Measurements from ENCODE around the gene LPAR4.
"Not testable (repeated sequence)": the region's sequence is repeated elsewhere in the genome, so short reads cannot be mapped to it uniquely, and the experiment has no call there.

LPAR4 gene

DNA sequence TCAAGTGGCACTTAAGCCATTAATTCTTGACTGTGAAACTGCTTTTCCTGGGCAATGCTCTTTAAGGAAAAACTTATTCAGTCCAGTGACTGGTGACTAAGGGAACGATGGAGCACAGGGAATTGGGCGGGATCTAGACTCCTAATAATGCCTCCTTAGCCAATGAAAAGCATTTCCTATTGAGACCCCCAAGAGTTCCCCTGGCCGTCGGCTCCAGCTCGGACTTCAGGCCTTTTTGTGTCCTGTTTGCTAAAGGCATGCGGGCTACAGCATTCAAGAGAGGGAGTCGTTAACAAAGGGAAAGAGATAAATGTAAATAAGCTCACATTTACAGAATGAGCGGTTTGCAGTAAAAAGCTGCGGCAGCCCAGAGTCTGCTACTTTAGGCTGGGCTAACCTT is at the start of gene LPAR4:
TSS of gene LPAR4 (plus strand) at position 232 of the 400 bp plus-strand sequence. CDS start 7,150 bp downstream, outside the sequence.
- DNase-seq: no peak

DNA sequence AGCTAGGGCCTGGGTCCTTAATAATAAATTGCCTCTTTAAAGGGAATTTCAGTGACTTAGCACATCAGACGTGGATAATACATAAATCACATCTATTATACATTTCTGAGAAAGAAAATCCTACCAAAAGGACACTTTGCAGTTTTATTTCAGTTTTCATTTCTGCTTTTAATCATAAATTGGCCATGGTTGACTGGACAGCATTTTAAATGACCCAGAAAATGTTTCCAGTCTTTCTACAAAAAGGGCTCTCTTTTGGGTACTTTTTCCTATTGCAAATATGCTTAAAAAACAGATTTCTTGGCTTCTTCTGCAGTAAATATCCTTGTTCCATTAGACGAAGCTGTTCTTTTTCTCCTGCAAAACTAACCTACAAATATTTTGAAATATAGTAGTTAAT is 41.4 kb upstream of the LPAR4 start:
- DNase-seq: no peak

GRCh38 chrX:78708262-78708661 is 39.3 kb upstream of the LPAR4 start:
- no peak for DNase-seq

- DNase-seq: no peak
Observed at GRCh38 chrX:78708816-78709215, 38.7 kb upstream of the LPAR4 start.

DNA sequence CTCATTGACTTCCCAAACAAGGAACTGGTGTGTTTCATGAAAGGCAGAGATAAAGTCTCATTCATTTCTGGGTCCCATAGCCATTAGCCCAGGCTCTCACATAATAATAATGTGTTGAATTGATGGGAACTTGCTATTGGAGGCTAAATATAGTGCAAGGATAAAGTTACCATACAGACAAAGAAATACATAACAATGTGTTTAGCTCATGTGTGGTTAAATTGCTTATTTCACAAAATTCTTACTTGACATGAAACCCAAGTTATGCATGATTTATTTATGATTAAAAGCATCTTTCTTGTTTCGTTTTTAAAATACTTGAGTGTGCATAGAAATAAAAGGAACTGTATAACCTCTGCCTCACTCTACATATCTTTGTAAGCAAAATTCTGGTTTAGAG is 37.3 kb upstream of the LPAR4 start:
- no peak for DNase-seq

GRCh38 chrX:78712336-78712735 is 35.2 kb upstream of the LPAR4 start:
- no peak for DNase-seq

GRCh38 chrX:78725287-78725686 is 22.2 kb upstream of the LPAR4 start:
- no peak for DNase-seq

DNA sequence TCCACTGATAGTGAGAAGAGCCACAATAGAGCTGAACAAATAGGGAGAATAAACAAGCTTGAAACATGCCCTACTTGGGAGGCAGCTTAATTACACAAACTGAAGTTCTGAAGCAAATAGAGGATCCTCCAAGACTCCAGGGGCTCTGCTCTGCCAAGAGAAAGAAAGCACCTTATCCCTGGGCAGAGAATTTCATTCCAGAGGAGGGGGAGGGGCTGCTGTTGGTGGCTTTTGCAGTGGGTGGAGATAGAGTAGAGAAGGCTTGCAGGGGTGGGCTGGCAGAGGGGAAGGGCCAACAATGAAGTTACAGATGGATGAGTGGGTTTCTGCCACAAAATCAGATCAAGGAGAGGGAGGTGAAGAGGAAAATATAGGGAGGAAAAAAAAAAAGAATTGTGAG is 1.0 kb upstream of the LPAR4 start:
- no peak for DNase-seq

DNA sequence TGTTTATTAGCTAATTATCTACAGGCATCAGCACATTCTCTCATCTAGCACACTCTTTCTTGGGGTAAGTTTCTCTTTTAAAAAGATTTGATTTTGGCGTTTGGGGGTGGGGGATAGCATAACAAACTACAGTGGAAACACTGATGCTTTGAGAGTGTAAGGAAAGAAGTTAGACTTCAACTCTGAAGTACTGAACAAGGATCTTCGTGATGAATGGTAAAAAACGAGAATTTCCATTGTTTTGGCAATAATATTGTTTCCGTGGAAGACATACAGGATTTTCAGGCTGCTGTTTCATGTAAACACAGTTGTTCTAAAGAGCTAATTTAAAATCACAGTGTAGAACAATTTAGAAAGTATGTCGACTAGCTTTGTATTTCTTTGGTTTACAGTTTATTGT is 451 bp downstream of the LPAR4 start:
- no peak for DNase-seq

GRCh38 chrX:78748846-78749245 is 1.3 kb downstream of the LPAR4 start:
- DNase-seq: no peak

- no peak for DNase-seq
Observed at GRCh38 chrX:78753571-78753970, 6.1 kb downstream of the LPAR4 start.

GRCh38 chrX:78754917-78755316 is 7.4 kb downstream of the LPAR4 start:
- no peak for DNase-seq

GRCh38 chrX:78759081-78759480 is 11.6 kb downstream of the LPAR4 start:
- no peak for DNase-seq

DNA sequence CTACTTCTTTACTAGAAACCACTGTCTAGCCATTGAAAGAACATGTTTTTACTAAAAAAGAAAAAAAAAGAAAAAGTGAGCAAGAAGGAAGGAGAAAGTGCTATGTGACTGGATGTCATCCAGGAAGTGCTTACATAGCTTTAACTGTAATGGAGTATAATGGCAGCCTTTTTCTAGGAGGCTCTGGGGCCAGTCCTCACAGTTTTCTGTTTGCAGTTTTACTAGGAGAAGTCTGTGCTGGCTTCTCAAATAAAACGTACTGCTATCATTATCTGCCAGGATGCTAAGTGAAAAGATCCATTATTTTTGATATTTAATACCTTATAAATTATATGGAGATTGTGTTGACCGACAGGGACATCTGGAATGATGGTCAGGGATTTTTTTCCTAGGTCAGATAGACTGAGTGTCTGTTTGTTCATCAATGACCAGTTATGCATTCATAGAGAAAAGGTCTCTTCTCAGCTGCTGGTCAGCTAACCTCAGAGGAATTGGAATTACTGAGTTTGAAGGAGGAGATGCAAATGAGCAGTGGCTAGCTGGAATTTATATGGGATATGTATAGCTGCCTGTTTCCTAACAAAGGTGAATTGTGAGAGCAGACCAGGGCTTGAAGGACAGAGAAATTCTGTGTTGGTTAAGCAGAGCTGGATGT is 21.7 kb downstream of the LPAR4 start:
- DNase-seq: no peak

DNA sequence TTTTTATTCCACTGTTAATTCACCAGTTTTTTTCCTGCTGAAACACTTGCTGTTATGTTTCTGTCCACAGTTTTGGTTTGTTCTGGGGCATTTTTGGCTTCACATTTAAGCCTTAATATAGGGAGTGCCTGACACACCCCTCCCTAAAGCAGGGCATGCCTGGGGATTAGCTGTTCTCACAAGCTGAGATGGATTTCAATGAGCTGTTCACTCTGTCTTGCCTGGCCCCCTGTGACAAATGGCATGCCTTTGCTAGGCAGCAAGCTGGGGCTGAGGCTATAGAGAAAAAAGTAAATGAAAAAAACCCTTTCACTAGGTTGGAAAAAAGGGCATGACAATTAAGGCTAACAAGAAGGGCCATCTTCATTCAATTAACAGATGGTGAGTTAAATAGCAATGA is 22.4 kb downstream of the LPAR4 start:
- no peak for DNase-seq

GRCh38 chrX:78796916-78797315 is 49.4 kb downstream of the LPAR4 start:
- DNase-seq: no peak

DNA sequence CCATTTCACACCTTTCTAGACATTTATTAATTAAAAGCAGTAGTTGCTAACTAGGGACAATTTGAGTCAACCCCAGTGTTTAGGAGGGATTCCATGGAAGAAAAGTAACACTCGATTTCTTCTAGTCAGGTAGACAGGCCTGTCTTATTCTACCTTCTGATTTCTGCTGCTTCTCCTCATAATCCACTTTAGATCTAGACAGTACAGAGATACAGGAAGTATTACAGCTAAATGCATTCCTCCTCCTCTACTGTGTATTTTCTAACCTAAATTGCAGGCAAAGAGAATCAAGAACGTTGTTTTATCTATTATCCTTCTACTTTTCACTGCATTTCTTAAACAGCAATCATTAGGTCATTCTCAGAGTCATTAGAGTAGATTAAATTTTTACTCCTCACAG is 52.6 kb downstream of the LPAR4 start:
- no peak for DNase-seq

- no peak for DNase-seq
Observed at GRCh38 chrX:78800694-78801093, 53.2 kb downstream of the LPAR4 start.

DNA sequence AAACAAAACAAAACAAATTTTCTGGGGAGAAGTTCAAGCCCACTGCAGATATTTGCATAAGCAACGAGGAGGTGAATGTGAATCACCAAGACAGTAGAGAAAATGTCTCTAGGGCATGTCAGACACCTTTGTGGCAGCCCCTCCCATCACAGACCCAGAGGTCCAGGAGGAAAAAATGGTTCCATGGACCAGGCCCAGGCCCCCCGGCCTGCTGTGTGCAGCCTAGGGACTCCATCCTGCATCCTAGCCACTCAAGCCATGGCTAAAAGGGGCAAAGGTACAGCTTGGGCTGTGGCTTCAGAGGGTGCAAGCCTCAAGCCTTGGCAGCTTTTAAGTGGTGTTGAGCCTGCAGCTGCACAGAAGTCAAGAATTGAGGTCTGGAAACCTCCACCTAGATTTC is 54.0 kb downstream of the LPAR4 start:
- no peak for DNase-seq

GRCh38 chrX:78802526-78802925 is 55.0 kb downstream of the LPAR4 start:
- DNase-seq: not testable (repeated sequence)

Data from KG1 (cell line).